Measurements from ENCODE around the gene F13B. TPM values are rescaled to one million over a fixed set of nuclear protein-coding genes. Genes with fewer than 3 reads are reported as not detected.
"Not testable (repeated sequence)": the region's sequence is repeated elsewhere in the genome, so short reads cannot be mapped to it uniquely, and the experiment has no call there.

The F13B gene
- total RNA-seq, 1 experiment from 2014 or later, result not detected

DNA sequence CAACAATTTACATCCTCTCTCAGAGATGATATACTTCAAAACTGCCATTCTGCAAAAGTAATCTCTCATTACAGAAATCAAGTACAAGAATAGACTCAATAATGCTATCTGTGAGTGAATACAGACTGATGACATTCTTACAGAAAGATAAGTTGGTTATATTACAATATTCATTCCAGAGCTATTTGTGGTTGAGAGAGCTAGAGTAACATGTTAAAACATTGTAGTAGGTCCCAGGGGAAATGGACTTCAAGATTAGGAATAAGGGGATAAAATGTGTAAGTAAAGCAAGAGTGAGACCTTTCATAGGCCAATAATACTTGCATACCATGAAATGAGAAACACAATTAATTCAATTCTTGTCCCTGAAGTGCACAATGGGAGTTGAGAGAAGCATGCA, 1.5 kb downstream of the F13B start:
- DNase-seq (ENCODE audit: low read depth, low spot score), result no peak
- in situ Hi-C loops (cut with HindIII; ENCODE audit: low pct_unique_long_range_greater_than_20kb, low sequenced_read_pairs), result no loop called here

DNA sequence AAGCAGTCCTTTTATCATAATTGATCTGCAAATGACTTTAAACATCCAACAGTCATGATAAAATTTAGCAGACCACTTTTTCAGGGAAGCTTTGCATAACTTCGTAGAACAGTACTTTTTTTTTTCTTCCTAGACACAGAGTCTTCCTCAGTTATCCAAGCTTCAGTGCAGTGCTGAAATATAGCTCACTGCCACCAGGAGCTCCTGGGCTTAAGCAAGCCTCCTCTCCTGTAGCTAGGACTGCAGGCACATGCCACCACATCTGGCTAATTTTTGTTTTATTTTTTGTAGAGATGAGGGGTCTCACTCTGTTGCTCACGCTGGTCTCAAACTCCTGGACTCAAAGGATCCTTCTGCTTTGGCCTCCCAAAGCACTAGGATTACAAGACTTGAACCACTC, 3.8 kb downstream of the F13B start:
- in situ Hi-C loops (cut with HindIII; ENCODE audit: low pct_unique_long_range_greater_than_20kb, low sequenced_read_pairs), result no loop called here

DNA sequence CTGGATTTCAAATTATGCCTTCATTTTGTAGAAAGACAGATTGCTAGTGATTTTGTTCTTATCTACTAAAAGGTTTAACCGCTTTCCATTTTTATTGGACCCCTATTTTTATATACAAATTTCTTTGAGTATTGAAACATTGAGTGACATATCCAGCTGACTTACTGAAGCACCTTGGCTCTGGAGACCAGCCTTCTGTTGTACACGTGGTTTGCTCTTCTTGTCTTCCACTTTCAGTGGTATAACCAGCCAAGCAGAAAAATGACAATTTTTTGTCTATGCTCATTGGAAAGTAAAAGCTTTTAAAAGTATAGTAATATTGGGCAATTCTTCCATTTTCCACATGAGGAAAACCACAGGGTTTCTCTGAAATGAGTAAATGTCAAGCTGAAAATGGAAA, 4.4 kb downstream of the F13B start:
- DNase-seq (ENCODE audit: low read depth, low spot score), result no peak
- in situ Hi-C loops (cut with HindIII; ENCODE audit: low pct_unique_long_range_greater_than_20kb, low sequenced_read_pairs), result no loop called here

More for the DNA sequence above, 3.8 kb downstream of the F13B start:
- DNase-seq (ENCODE audit: low read depth, low spot score), result no peak

DNA sequence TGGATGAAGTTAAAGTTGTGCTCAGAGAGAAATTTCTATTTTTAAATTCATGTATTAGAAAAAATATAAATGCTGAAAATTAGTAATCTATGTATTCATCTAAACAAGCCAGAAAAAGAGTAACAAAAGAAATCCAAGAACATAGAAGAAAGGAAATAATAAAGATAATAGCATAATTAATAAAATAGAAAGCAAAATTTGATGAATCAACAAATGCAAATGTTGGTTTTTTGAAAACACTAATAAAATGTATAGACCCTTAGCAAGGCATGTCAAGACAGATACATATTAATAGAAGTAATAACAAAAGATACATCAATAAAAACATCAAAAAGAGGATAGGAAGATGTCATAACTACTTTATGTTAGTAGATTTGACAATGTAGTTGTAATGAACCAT, 18.0 kb downstream of the F13B start:
- in situ Hi-C loops (cut with HindIII; ENCODE audit: low pct_unique_long_range_greater_than_20kb, low sequenced_read_pairs), result no loop called here
- DNase-seq (ENCODE audit: low read depth, low spot score), result no peak

DNA sequence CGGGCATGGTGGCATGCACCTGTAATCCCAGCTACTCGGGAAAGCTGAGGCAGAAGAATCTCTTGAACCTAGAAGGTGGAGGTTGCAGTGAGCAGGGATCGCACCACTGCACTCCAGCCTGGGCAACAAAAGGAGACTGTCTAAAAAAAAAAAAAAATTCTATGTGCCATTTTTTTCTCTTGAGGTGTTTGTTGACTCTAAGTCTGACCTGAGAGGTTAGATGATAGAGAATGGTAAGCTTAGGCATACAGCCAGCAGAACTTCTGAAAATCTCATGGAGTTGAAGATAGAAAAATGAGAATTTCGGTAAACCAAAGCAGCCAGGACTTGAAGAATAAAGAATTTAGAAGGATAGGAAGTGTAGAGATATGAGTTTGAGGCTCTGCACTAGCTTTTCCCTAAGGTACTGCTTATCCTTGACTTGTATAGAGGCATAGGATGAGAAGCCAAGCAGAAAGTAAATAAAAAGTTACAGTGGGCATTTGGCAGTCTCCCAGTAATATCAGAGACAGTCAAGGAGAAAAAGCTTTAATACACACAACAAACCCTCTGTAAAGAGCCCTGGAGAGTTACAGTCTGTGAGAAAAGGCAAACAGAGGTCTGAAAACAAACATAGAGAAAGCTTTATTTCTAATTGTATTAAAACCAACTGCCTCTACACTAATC, 24.3 kb downstream of the F13B start:
- DNase-seq (ENCODE audit: low read depth, low spot score), result no peak

DNA sequence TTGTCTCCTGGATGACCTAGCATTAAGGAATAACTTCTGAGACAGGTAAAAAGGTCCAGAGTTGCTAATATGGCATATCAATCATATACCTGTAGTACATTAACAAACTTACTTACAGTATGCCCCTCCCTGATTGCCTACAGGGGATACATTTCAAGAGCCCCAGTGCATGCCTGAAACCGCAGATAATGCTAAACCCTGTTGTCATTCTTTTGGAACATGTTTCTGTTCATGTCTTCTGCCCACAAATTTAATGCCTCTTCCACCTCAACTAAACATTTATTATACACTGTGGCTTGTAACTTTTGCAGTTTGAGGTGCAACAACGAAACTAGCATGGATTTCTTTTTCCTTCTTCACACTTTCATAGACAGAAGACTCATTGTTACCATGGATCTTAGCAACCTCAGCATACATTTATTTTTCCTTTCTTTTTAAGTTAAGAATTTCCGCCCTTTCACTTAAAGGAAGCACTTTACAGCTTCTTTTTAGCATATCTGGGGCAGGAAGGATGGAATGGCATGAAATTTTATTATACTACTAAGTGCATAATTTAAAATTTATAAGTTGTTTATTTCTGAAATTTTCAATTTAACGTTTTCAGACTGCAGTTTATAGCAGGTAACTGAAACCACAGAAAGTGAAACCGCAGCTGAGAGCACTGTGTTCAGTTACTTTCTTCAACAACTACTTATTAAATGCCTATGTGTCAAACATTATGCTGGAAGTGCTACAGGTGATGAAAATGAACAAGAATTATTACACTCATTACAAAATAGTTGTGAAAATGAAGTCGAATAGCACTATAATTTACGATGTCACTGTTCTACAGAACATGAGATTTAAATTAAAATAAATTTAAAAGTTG, 25.3 kb downstream of the F13B start:
- no peak for DNase-seq (ENCODE audit: low read depth, low spot score)
- in situ Hi-C loops (cut with HindIII; ENCODE audit: low pct_unique_long_range_greater_than_20kb, low sequenced_read_pairs), result no loop called here

More for the DNA sequence above, 24.3 kb downstream of the F13B start:
- in situ Hi-C loops (cut with HindIII; ENCODE audit: low pct_unique_long_range_greater_than_20kb, low sequenced_read_pairs), result no loop called here

DNA sequence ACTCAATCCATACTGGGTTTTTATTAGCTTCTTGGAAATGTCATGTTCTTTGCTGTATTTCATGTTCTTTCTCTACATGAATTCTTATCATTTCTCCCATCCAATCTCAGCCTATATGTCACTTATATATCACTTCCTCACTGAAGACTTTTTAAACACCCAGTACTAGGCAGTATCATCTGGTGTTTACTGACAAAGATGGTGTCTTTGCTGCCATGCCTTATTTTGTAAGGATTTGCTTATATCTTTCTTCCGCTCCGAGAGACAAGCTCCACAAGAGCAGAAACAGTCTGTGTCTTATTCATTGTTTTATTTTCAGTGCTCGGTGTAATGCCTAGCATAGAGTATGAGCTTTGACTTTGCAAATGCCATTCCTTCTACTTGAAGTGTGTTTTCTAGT, 30.2 kb downstream of the F13B start:
- DNase-seq (ENCODE audit: low read depth, low spot score), result no peak
- in situ Hi-C loops (cut with HindIII; ENCODE audit: low pct_unique_long_range_greater_than_20kb, low sequenced_read_pairs), result no loop called here

DNA sequence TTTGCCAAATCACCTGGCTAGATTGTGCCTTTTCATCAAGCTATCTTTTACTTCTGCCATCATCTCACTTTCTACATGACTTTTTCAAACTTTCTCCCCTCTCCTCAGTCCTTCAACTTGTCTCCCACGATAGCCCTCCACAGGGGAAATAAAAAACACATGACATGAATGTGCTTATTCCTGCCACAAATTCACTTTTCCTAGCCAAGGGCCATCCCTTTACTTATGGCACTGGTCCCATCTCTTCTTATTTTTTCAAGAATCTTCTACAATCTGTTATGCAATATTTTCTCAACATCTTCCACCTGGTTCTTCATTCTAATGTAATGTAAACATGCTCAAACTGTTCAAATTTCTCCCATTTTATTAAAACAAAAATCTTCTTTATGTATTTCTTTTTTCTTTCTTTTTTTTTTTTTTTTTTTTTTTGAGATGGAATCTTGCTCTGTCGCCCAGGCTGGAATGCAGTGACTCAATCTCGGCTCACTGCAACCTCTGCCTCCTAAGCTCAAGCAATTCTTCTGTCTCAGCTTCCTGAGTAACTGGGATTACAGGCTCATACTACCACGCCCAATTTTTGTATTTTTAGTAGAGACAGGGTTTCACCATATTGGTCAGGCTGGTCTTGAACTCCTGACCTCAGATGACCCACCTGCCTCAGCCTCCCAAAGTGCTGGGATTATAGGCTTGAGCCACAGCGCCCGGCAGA, 32.3 kb downstream of the F13B start:
- in situ Hi-C loops (cut with HindIII; ENCODE audit: low pct_unique_long_range_greater_than_20kb, low sequenced_read_pairs); DNase-seq (ENCODE audit: low read depth, low spot score): not testable (repeated sequence)

DNA sequence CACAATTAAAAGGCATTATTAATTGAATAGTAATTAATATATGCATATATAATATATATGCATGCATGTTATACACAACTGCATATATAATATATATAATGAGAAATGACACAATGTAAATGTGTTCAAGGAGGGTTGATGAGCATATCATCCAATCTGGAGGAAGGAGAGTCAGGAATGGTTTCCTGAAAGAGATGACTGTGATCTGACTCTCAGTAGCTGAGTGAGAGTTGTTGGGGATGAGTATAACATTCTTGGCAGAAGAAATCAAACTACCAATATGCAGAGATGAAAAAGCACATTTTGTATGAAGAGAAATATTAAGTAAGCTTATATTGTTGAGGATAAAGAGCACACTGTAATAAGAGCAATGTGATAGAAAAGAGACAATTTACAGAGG, 37.3 kb downstream of the F13B start:
- no peak for DNase-seq (ENCODE audit: low read depth, low spot score)
- in situ Hi-C loops (cut with HindIII; ENCODE audit: low pct_unique_long_range_greater_than_20kb, low sequenced_read_pairs), result no loop called here

DNA sequence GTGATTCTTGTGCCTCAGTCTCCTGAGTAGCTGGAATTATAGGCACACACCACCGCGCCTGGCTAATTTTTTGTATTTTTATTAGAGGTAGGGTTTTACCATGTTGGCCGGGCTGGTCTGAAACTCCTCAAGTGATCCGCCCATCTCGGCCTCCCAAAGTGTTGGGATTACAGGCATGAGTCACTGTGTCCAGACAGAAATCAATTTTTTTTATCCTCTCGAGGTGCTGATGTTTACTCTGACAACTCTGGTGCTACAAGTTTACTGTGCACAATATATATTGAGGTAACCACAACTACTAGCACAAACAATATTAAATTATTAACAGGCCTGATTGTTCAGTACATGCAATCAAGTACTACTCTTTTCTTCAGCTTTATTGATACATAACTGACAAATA, 39.7 kb downstream of the F13B start:
- in situ Hi-C loops (cut with HindIII; ENCODE audit: low pct_unique_long_range_greater_than_20kb, low sequenced_read_pairs), result no loop called here
- DNase-seq (ENCODE audit: low read depth, low spot score), result no peak

DNA sequence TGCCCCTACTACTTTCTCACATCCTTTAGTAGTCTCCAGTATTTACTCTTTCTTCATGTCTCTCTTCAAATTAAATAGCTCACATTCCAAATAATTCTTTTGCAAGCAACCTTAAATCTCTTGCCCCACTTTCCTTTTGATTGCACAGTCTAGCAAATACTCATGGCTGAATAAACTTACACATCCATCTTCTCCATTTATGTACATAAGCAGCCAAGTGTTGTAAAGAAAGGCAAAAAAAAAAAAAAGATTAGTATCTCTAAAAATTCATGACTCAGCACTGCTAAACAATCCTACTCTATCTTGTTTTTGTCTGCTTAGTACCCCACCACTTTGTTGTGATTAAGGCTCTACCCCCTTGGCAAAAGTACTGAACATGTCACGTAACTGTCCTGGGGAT, 42.6 kb downstream of the F13B start:
- DNase-seq (ENCODE audit: low read depth, low spot score), result no peak
- in situ Hi-C loops (cut with HindIII; ENCODE audit: low pct_unique_long_range_greater_than_20kb, low sequenced_read_pairs), result no loop called here

DNA sequence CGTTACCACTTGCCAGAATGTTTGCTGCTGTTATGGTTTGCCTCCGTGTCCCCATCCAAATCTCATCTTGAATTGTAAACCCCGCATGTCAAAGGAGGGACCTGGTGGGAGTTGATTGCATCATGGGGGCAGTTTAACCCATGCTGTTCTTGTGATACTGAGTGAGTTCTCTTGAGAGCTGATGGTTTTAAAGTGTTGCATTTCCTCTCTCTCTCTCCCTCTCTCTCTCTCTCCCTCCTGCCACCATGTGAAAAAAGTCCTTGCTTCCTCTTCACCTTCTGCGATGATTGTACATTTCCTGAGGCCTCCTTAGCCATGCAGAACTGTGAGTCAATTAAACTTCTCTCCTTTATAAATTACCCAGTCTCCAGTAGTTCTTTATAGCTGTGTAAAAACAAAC, 45.3 kb downstream of the F13B start:
- in situ Hi-C loops (cut with HindIII; ENCODE audit: low pct_unique_long_range_greater_than_20kb, low sequenced_read_pairs), result no loop called here
- DNase-seq (ENCODE audit: low read depth, low spot score), result no peak

DNA sequence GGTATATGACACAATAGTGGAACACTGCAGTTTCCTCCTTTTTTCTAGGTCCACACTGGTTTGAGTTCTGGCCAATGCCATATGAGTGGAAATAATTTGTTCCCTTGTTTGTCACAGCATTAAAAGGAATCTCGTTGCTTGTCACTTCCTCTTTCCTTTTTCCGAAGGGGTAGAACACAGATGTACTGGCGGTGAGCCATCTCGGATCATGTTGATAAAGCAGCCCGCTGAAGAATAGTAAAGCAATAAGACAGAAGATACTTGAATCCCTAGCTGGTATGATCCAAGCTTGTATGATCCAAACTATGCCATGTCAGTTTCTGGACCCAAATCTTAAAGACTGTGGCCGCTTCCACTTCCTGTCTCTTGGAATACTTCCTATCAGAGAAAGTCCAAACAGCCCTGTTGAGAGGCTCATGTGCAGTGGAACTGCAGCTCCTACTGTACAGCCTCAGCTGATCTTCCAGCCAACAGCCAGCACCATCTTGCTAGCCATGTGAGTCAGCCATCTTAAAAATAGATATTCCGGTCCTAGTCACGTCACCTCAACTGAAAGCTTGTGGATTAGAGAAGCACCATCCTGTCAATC, 49.4 kb downstream of the F13B start:
- DNase-seq (ENCODE audit: low read depth, low spot score), result peak; percentile 3

DNA sequence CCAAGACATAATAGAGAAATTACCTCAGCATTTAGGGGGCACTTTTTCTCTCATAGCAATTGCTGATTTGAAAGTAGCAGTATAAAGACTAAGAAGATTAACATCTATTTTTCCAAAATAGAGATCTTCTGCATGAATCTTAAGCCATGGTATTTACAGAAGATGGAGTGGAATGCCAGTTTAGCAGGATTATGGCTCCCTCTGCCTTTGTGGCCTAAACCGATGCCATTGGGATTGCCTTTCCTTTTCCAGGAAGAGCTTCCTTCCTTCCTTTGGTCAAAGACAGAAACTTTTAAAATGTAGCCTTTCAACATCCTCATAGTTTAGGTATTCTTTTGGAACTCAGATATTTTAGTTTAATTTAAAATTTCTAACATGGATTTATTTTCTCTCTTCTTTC, 50.3 kb downstream of the F13B start:
- no peak for DNase-seq (ENCODE audit: low read depth, low spot score)
- in situ Hi-C loops (cut with HindIII; ENCODE audit: low pct_unique_long_range_greater_than_20kb, low sequenced_read_pairs), result no loop called here

More for the DNA sequence above, 49.4 kb downstream of the F13B start:
- in situ Hi-C loops (cut with HindIII; ENCODE audit: low pct_unique_long_range_greater_than_20kb, low sequenced_read_pairs), result no loop called here

DNA sequence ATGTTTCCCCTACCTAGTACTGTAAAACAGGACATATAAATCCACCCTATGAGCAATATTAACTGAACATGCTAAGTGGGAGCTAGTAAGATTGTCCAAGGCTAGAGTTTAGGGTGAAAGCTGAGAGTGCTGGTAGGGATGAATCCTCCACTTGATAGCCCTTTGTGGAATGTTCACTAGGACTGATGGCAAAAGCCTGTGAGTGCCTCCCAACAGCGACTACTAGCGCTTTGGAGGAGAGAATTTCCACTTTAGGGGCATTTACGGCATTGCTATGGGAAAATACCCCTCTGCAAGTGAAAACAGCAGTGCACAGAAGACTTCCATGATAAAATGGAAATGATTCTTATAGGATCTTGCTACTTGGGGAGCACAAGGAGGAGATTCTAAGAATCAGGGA, 53.8 kb downstream of the F13B start:
- in situ Hi-C loops (cut with HindIII; ENCODE audit: low pct_unique_long_range_greater_than_20kb, low sequenced_read_pairs), result no loop called here
- DNase-seq (ENCODE audit: low read depth, low spot score), result peak; percentile 5

DNA sequence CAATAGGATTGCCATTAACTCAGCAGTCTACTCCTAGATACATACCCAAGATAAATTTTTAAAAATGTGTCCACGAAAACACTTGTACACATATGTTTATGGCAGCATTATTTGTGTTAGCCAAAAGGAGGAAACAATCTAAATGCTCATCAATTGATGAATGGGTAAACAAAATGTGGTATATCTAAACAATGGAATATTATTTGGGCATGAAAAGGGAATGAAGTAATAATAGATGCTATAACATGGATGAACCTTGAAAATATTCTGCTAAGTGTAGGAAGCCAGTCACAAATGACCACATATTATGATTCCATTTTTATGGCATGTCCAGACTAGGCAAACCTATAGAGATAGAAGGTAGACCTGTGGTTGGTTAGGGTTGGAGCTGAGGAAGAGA, 55.4 kb downstream of the F13B start:
- DNase-seq (ENCODE audit: low read depth, low spot score), result no peak
- in situ Hi-C loops (cut with HindIII; ENCODE audit: low pct_unique_long_range_greater_than_20kb, low sequenced_read_pairs), result no loop called here

DNA sequence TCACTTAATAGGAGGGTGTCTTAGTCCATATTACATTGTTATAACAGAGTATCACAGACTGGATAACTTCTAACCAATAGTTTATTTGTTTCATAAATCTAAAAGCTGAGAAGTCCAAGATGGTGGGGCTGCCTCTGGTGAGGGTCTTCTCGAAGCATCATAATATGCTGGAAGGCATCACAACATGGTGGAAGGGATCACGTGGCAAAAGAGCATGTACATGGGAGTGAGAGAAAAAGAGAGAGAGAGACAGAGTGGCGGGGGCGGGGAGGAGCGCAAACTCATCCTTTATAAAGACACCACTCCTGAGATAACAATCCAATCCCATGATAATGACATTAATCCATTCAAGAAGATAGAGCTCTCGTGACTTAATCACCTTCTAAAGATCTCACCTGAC, 58.2 kb downstream of the F13B start:
- DNase-seq (ENCODE audit: low read depth, low spot score), result no peak
- in situ Hi-C loops (cut with HindIII; ENCODE audit: low pct_unique_long_range_greater_than_20kb, low sequenced_read_pairs), result no loop called here

DNA sequence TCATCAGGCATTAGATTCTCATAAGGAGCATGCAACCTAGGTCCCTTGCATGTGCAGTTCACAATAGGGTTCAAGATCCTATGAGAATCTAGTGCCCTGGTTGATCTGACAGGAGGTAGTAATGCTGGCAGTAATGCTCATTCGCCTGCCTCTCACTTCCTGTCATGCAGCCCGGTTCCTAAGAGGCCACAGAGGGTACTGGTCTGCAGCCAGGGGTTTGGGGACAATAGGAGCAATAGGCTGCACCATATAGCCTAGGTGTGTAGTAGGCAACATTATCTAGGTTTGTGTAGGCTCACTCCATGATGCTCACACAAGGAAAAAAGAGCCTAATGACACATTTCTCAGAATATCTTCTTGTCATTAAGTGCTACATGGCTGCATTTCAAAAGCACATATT, 63.9 kb downstream of the F13B start:
- in situ Hi-C loops (cut with HindIII; ENCODE audit: low pct_unique_long_range_greater_than_20kb, low sequenced_read_pairs), result no loop called here
- no peak for DNase-seq (ENCODE audit: low read depth, low spot score)
